GM12878 (cell line): ENCODE data around the gene SLC35F6. TPM values are rescaled to one million over a fixed set of nuclear protein-coding genes. Genes with fewer than 3 reads are reported as not detected.

ENCODE experiments used
- ATAC-seq: fragments of 200-7000 bp; cut with Tn5 transposase; 3 replicates; pipeline ENCODE4 v1.9.1; 2020; ENCODE audit warnings: mild to moderate bottlenecking, moderate library complexity
- Bru-seq: library from RNA; stranded (reverse); fragments of 400-500 nt; gene quantifications from one replicate; lab custom pipeline; 2021; lab: Mats Ljungman, UMichigan
- BruChase-seq, 2 experiments: library from RNA; stranded (reverse); fragments of 400-500 nt; gene quantifications; one replicate each; lab custom pipeline; 2021; lab: Mats Ljungman, UMichigan
- BruUV-seq: library from RNA; stranded (reverse); fragments of 400-500 nt; replicated peaks from 2 replicates; lab custom pipeline; 2021; lab: Mats Ljungman, UMichigan
- CTCF ChIA-PET: fragments of 300-600 bp; sonication (Branson Sonifier 250); formaldehyde crosslinking; extraction: SDS; loops from one replicate; lab custom pipeline; 2021; ENCODE audit warnings: inconsistent platforms; lab: Yijun Ruan, JAX
- POLR2A ChIA-PET: fragments of 350-600 bp; formaldehyde crosslinking; extraction: SDS; loops from one replicate; lab custom pipeline; 2021; ENCODE audit warnings: inconsistent platforms; lab: Charles Lee
- RAD21 ChIA-PET: fragments of 300-600 bp; sonication (Branson Sonifier 250); formaldehyde crosslinking; loops from one replicate; lab custom pipeline; 2023; ENCODE audit warnings: antibody characterized with exemption; ENCODE audit not compliant: unreplicated experiment; lab: Charles Lee
- SMC1A ChIA-PET: fragments of 300-600 bp; sonication (Branson Sonifier 250); formaldehyde crosslinking; loops from one replicate; lab custom pipeline; 2023; ENCODE audit not compliant: unreplicated experiment, uncharacterized antibody; lab: Charles Lee
- DNase-seq: peaks from one replicate; pipeline ENCODE4 v3.0.0-alpha.2; 2011; ENCODE audit warnings: low read depth, low spot score
- FAIRE-seq: peaks from 3 replicates; lab custom pipeline; 2011; peaks lifted over from hg19 to GRCh38; lab: Jason Lieb, UNC
- H2AFZ ChIP-seq: 2 replicates; pipeline ENCODE4 v1.6.0; 2011; ENCODE audit warnings: low read depth, low read length, control low read depth; ENCODE audit not compliant: control insufficient read depth
- H3K27ac ChIP-seq: 2 replicates; pipeline ENCODE4 v1.5.1; 2011; ENCODE audit warnings: control low read depth; ENCODE audit not compliant: control insufficient read depth, insufficient read depth
- H3K27me3 ChIP-seq, 2 experiments: replicated peaks in 1 of 2; 2 replicates each; pipeline versions ENCODE4 v1.6.0 to v1.6.1; 2011; ENCODE audit warnings: low read length in 1 of 2; ENCODE audit not compliant: control insufficient read depth in 2 of 2, insufficient read depth in 2 of 2
- H3K36me3 ChIP-seq, 2 experiments: 2 replicates each; pipeline ENCODE4 v1.5.1; 2011; ENCODE audit warnings: low read length in 1 of 2; ENCODE audit not compliant: control insufficient read depth in 2 of 2, insufficient read depth in 2 of 2
- H3K4me1 ChIP-seq: 2 replicates; pipeline ENCODE4 v1.6.1; 2011; ENCODE audit warnings: mild to moderate bottlenecking, low read length, moderate library complexity, mixed read lengths; ENCODE audit not compliant: control insufficient read depth, insufficient read depth
- H3K4me2 ChIP-seq: 2 replicates; pipeline ENCODE4 v1.6.0; 2011; ENCODE audit warnings: control low read depth; ENCODE audit not compliant: control insufficient read depth, insufficient read depth
- H3K4me3 ChIP-seq: fragments of 200-600 bp; sonication (generic); 2 replicates; pipeline ENCODE4 v1.5.1; 2016
- H3K79me2 ChIP-seq: 2 replicates; pipeline ENCODE4 v1.6.0; 2011; ENCODE audit warnings: low read length; ENCODE audit not compliant: control insufficient read depth, insufficient read depth
- H3K9ac ChIP-seq: 2 replicates; pipeline ENCODE4 v1.8.0; 2011; ENCODE audit warnings: low read length, control low read depth, mixed read lengths; ENCODE audit not compliant: control insufficient read depth, insufficient read depth
- H3K9me3 ChIP-seq: replicated peaks from 3 replicates; pipeline ENCODE4 v1.5.1; 2011; ENCODE audit warnings: mild to moderate bottlenecking, low read length; ENCODE audit not compliant: control insufficient read depth, insufficient read depth
- H4K20me1 ChIP-seq: 2 replicates; pipeline ENCODE4 v1.6.0; 2011; ENCODE audit not compliant: control insufficient read depth, insufficient read depth
- CHD4 ChIP-seq: fragments of 200-600 bp; sonication (generic); IDR thresholded peaks from 2 replicates; pipeline ENCODE4 v1.6.1; 2016; ENCODE audit warnings: mild to moderate bottlenecking
- FOS ChIP-seq: IDR thresholded peaks from 3 replicates; pipeline ENCODE4 v1.6.1; 2011; ENCODE audit warnings: borderline replicate concordance; ENCODE audit not compliant: insufficient read length; ENCODE audit errors: extremely low read depth
- JUND ChIP-seq: IDR thresholded peaks from 2 replicates; pipeline ENCODE4 v1.6.1; 2012; ENCODE audit warnings: low read depth, mild to moderate bottlenecking, low read length, improper control_type of control experiment, moderate library complexity
- MTA3 ChIP-seq: IDR thresholded peaks from 2 replicates; pipeline ENCODE4 v1.6.1; 2012; ENCODE audit warnings: low read length, inconsistent platforms, borderline replicate concordance
- NFXL1 ChIP-seq: fragments of 450-650 bp; IDR thresholded peaks from 2 replicates; pipeline ENCODE4 v1.6.1; 2017; ENCODE audit warnings: antibody characterized with exemption, mild to moderate bottlenecking, borderline replicate concordance
- RBBP5 ChIP-seq: fragments of 200-600 bp; sonication (generic); conservative IDR thresholded peaks from 2 replicates; pipeline ENCODE4 v1.6.1; 2016
- RELA ChIP-seq: fragments of 450-650 bp; IDR thresholded peaks from 2 replicates; pipeline ENCODE4 v1.8.0; 2014; ENCODE audit warnings: borderline replicate concordance; ENCODE audit not compliant: partially characterized antibody
- SIN3A ChIP-seq: IDR thresholded peaks from 2 replicates; pipeline ENCODE4 v1.6.1; 2012; ENCODE audit warnings: low read depth, low read length, improper control_type of control experiment
- TARDBP ChIP-seq: IDR thresholded peaks from 2 replicates; pipeline ENCODE4 v1.6.1; 2016; ENCODE audit warnings: borderline replicate concordance
- ZBTB11 ChIP-seq: fragments of 450-650 bp; formaldehyde crosslinking; IDR thresholded peaks from 2 replicates; pipeline ENCODE4 v1.5.0; 2022; ENCODE audit warnings: mild to moderate bottlenecking, missing genetic modification characterization
- ZNF384 ChIP-seq: IDR thresholded peaks from 2 replicates; pipeline ENCODE4 v1.6.1; 2012; ENCODE audit warnings: low read depth, mild to moderate bottlenecking, low read length, improper control_type of control experiment, borderline replicate concordance
- WGBS: methylation state at CpG from one replicate; pipeline ENCODE4 v1.1.6; 2016; ENCODE audit warnings: low lambda C conversion rate; ENCODE audit not compliant: insufficient replicate concordance, insufficient coverage; ENCODE audit errors: missing lambda C conversion rate; 5-methylcytosine and 5-hydroxymethylcytosine counted together
- in situ Hi-C: fragments of 300-500 bp; cut with MboI; formaldehyde crosslinking; loops from 9 replicates; pipeline ENCODE4 v1.14.3; 2018; ENCODE audit warnings: mixed read lengths
- intact Hi-C: fragments of 100-400 bp; cut with micrococcal nuclease; formaldehyde crosslinking; loops from one replicate; pipeline ENCODE4 v1.14.2; 2022; ENCODE audit not compliant: unreplicated experiment
- long read RNA-seq, 2 experiments: library from polyadenylated mRNA; unstranded; transcript quantifications; one replicate each; pipeline ENCODE4 v2.0.0, GENCODE V29; 2019 to 2020
- polyA minus RNA-seq, 3 experiments: library from RNA; depleted of rRNA, polyadenylated mRNA; stranded (reverse); fragments of >200 nt; gene quantifications; 2 replicates each; pipeline ENCODE4 v1.2.3, GENCODE V29; 2011
- polyA plus RNA-seq, 11 experiments: library from polyadenylated mRNA; depleted of rRNA in 4 of 11; unstranded in 6 of 11; stranded (reverse) in 5 of 11; fragments of >200 nt; fragmentation: Nextera tagmentation in 4 of 11; fragmentation: Illumina TruSeq in 1 of 11; extraction: Ambion mirVana in 4 of 11; extraction: Trizol in 1 of 11; gene quantifications; 1 replicate in 1 of 11; 2 replicates in 10 of 11; pipeline versions ENCODE4 v1.2.1 to v1.2.3, GENCODE V29; 2011 to 2016; ENCODE audit warnings: inconsistent platforms in 2 of 11, missing spikeins in 2 of 11, low read depth in 1 of 11
- total RNA-seq, 4 experiments: library from RNA; depleted of rRNA in 3 of 4; stranded (reverse); fragments of >200 nt in 3 of 4; fragmentation: Illumina TruSeq in 1 of 4; extraction: Trizol in 1 of 4; gene quantifications; 2 replicates each; pipeline versions ENCODE4 v1.2.1 to v1.2.3, GENCODE V29; 2013 to 2021
- TF ChIP-seq, protein P1 (sequence below): fragments of 150-350 bp; IDR thresholded peaks from 2 replicates; pipeline ENCODE4 v1.6.1; 2016; ENCODE audit warnings: low read depth, low read length

Gene SLC35F6
- 17.9 and 18.7 TPM in 2 replicates for total RNA-seq (2013; cell fraction: nucleolus; rRNA removed)
- total RNA-seq (2014; rRNA removed) = 9.8 and 10.5 TPM in 2 replicates
- 6.0 and 6.1 TPM in 2 replicates for total RNA-seq (2014; rRNA removed; fragmentation: Illumina TruSeq; extraction: Trizol)
- total RNA-seq (2021) = 9.8 and 10.1 TPM in 2 replicates
- 3.0 TPM for polyA plus RNA-seq (2011; ENCODE audit: low read depth)
- polyA plus RNA-seq (2011; rRNA removed) = 2.8 and 5.3 TPM in 2 replicates
- polyA plus RNA-seq (2011; cell fraction: cytosol; rRNA removed) = 7.4 and 8.6 TPM in 2 replicates
- polyA plus RNA-seq (2011; cell fraction: nucleus; rRNA removed) = 3.5 and 4.8 TPM in 2 replicates
- 3.2 and 4.7 TPM in 2 replicates for polyA plus RNA-seq (2012)
- 3.4 and 6.0 TPM in 2 replicates for polyA plus RNA-seq (2014; fragmentation: Illumina TruSeq; extraction: Trizol)
- 1 to 10 TPM; 4.0 to 9.6 TPM for polyA plus RNA-seq (2014; fragmentation: Nextera tagmentation; extraction: Ambion mirVana)
- 7.4 and 7.6 TPM in 2 replicates for polyA plus RNA-seq (2014; rRNA removed)
- 1 to 10 TPM; 8.6 to 9.3 TPM for polyA plus RNA-seq (2016; fragmentation: Nextera tagmentation; extraction: Ambion mirVana)
- polyA minus RNA-seq (2011; rRNA and poly(A)+ RNA removed) = 10.5 and 15.1 TPM in 2 replicates
- 4.8 and 6.1 TPM in 2 replicates for polyA minus RNA-seq (2011; cell fraction: cytosol; rRNA and poly(A)+ RNA removed)
- polyA minus RNA-seq (2011; cell fraction: nucleus; rRNA and poly(A)+ RNA removed) = 5.2 and 10.0 TPM in 2 replicates
- percentile 82 among the genes with signal in this experiment for Bru-seq, nascent RNA
- percentile 66 among the genes with signal in this experiment for BruChase-seq, experiment 1, labeled RNA remaining after a 6-hour chase
- BruChase-seq, experiment 2, labeled RNA remaining after a 2-hour chase = percentile 73 among the genes with signal in this experiment
- long read RNA-seq, experiment 1, partial matches to known transcripts = 0 of 4 reads
- long read RNA-seq, experiment 1, other reads (novel, unspliced or antisense) = 1 of 4 reads
- long read RNA-seq, experiment 2, partial matches to known transcripts = 0 of 2 reads
- long read RNA-seq, experiment 2, other reads (novel, unspliced or antisense) = 1 of 2 reads

GRCh38 chr2:26764078-26764887 is at the start of gene SLC35F6:
Gene SLC35F6 (plus strand): TSS chr2:26764284. CDS start chr2:26764350, 66 bp downstream.
- peak within 1 kb of the TSS; percentile 76 for H3K9ac ChIP-seq
- RAD21 ChIA-PET = no interaction called here
- peaks cover 38% of the 10 kb centered on the region for H3K79me2 ChIP-seq
- 2% methylated on average over 68 of the region's 68 CpGs for WGBS
- no peaks in the 10 kb centered on the region for H3K9me3 ChIP-seq
- peaks cover 14% of the 10 kb centered on the region; the same call in 1 of the 2 replicates for H3K4me1 ChIP-seq
- H3K27me3 ChIP-seq = no peaks in the 10 kb centered on the region
- H3K27ac ChIP-seq = peak within 1 kb of the TSS; percentile 85
- no peaks in the 10 kb centered on the region; a peak in 2 of 4 replicates for H3K36me3 ChIP-seq
- CTCF ChIA-PET = interaction anchor here (0.6 kb wide), 1 partner anchor 162 kb away, joined by 3 read pairs; no protein-coding TSS in a partner anchor
- H3K4me3 ChIP-seq = peak within 1 kb of the TSS; percentile 89
- H3K4me2 ChIP-seq = peak within 1 kb of the TSS; percentile 84
- SMC1A ChIA-PET = no interaction called here
- FAIRE-seq (peak; percentile 35), ATAC-seq (peak; percentile 93), DNase-seq (no peak)
- POLR2A ChIA-PET = no interaction called here
- BruUV-seq = TSS peak; percentile 66
- intact Hi-C loops = loop anchor here (1.0 kb wide), 1 partner anchor 21 kb away; no protein-coding TSS in a partner anchor
- peak within 1 kb of the TSS; percentile 88 for H2AFZ ChIP-seq
- H4K20me1 ChIP-seq = no peaks in the 10 kb centered on the region
- in situ Hi-C loops = no loop called here
- TF ChIP-seq FOS = no peak
- TF ChIP-seq ZBTB11 (CRISPR knock-in tag) = peak; percentile 66
- TF ChIP-seq JUND = no peak
- no peak for TF ChIP-seq NFXL1
- no peak for TF ChIP-seq TARDBP
- TF ChIP-seq RELA = peak; percentile 33
- TF ChIP-seq CHD4 = no peak
- TF ChIP-seq RBBP5 = no peak
- no peak for TF ChIP-seq MTA3
- no peak for TF ChIP-seq SIN3A
- no peak for TF ChIP-seq ZNF384
- TF ChIP-seq, protein P1, sequence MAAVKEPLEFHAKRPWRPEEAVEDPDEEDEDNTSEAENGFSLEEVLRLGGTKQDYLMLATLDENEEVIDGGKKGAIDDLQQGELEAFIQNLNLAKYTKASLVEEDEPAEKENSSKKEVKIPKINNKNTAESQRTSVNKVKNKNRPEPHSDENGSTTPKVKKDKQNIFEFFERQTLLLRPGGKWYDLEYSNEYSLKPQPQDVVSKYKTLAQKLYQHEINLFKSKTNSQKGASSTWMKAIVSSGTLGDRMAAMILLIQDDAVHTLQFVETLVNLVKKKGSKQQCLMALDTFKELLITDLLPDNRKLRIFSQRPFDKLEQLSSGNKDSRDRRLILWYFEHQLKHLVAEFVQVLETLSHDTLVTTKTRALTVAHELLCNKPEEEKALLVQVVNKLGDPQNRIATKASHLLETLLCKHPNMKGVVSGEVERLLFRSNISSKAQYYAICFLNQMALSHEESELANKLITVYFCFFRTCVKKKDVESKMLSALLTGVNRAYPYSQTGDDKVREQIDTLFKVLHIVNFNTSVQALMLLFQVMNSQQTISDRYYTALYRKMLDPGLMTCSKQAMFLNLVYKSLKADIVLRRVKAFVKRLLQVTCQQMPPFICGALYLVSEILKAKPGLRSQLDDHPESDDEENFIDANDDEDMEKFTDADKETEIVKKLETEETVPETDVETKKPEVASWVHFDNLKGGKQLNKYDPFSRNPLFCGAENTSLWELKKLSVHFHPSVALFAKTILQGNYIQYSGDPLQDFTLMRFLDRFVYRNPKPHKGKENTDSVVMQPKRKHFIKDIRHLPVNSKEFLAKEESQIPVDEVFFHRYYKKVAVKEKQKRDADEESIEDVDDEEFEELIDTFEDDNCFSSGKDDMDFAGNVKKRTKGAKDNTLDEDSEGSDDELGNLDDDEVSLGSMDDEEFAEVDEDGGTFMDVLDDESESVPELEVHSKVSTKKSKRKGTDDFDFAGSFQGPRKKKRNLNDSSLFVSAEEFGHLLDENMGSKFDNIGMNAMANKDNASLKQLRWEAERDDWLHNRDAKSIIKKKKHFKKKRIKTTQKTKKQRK = no peak
